DMS 273 (cell line): ENCODE results near the gene HOMER3.

Experiments
- DNase-seq: peaks from one replicate; lab custom pipeline; 2025; ENCODE audit not compliant: unreplicated experiment; lab: John Stamatoyannopoulos, UW

The HOMER3 gene

DNA sequence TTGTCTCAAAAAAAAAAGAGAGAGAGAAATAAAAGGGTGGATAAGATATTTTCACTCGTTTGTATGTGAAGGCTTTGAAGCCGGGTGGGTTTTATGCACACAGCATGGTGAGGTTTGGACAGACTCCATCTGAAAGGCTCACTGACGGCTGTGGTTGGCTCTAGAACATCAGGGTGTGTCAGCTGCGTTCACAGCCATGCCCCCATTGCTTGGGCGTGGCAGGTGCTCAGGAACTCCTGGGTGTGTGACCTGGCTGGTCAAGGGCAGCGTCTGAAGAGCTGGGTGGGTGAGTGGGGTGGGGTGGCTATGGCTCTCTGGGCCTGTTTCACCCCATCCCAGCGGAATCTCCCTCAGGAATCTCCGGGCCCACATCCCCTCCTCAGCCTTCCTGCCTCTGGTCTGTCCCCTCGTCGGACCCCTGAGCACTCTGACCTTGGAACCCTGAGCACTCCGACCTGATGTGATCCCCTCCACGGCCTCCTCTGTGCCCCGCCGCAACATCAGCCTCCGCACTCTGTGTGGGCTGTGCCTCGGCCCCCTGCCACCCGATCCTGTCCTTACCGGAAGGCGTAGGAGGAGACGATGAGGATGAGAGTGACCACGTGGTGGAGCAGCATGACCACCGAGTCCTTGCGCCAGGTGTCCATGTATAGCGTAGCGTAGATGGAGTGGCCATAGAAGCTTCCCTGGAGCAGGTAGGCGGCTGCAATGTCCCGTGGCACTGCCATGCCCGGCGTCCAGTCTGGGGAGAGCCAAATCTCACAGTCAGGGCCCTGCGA is 57.3 kb downstream of the HOMER3 start:
- no peak for DNase-seq

DNA sequence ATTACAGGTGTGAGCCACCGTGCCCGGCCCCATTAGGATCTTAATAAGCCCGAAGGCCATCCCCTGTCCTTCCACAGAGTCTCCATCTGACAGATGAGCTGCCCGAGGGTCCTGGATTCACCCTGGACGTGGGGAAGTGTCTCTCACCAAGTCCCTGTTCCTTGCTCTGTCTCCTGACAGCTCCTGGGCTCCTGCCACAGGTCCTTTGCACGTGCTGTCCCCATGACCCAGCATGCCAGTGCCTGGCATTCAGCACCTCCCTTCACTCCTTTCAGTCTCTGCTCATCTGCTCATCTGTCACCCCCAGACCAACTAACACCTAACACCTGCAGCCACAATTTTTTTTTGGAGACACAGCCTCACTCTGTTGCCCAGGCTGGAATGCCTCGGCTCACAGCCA is 59.5 kb downstream of the HOMER3 start:
- DNase-seq = no peak

DNA sequence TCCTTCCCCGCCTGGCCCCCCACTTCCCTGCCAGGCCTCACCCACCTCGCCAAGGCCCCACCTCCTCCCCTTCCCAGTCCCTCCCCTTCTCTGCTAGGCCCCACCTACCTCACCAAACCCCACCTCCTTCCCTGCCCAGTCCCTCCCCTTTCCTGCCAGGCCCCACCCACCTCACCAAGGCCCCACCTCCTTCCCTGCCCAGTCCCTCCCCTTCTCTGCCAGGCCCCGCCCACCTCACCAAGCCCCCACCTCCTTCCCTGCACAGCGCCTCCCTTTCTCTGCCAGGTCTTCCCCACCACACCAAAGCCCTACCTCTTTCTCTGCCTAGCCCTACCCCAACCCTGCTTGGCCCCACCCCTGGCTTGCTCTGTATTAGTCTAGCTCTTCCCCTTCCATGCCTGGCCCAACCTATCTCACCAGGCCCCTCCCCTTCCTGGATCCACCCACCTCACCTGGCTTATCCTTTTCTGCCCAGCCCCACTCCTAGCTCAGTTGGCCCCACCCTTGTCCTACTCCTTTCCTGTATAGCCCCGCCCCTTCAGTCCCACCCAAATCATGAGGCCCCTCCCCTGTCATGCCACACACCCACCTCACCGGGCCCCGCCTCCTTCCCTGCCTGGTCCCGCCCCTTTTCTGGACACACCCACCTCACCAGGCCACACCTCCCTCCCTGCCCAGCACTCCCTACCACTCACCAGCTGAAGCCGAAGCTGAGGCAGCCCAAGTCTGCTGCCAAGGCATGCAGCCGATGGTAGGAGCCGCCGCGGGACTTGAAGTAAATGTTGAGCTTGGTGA is 61.2 kb downstream of the HOMER3 start:
- peak; percentile 43 for DNase-seq
